HG02588 (cell line): ENCODE data around the gene PGAP2.
"Not testable (repeated sequence)": the region's sequence is repeated elsewhere in the genome, so short reads cannot be mapped to it uniquely, and the experiment has no call there.

Experiments used
- ATAC-seq: cut with Tn5 transposase; IDR thresholded peaks from one replicate; pipeline ENCODE4 v1.9.1; 2021; ENCODE audit warnings: mild to moderate bottlenecking, moderate library complexity; ENCODE audit not compliant: unreplicated experiment

PGAP2 gene

GRCh38 chr11:3854977-3855807, 46.8 kb downstream of the PGAP2 start, which contains the start of gene STIM1:
Gene STIM1 (plus strand): TSS chr11:3855664. CDS start chr11:3856271, 607 bp downstream.
- ATAC-seq: peak; percentile 64

GRCh38 chr11:3855808-3856491, 47.6 kb downstream of the PGAP2 start:
- peak; percentile 16 for ATAC-seq

GRCh38 chr11:3856856-3857553, 48.6 kb downstream of the PGAP2 start:
- ATAC-seq: no peak

- ATAC-seq: no peak
Measured at GRCh38 chr11:3857628-3858027, 49.3 kb downstream of the PGAP2 start.

GRCh38 chr11:3859373-3859881, 51.1 kb downstream of the PGAP2 start:
- ATAC-seq: peak; percentile 32

GRCh38 chr11:3860375-3860774, 52.0 kb downstream of the PGAP2 start:
- ATAC-seq: no peak

- not testable (repeated sequence) for ATAC-seq
Measured at GRCh38 chr11:3860898-3861393, 52.6 kb downstream of the PGAP2 start.

GRCh38 chr11:3861683-3862082, 53.3 kb downstream of the PGAP2 start:
- no peak for ATAC-seq

- ATAC-seq: no peak
Measured at GRCh38 chr11:3865388-3866193, 57.2 kb downstream of the PGAP2 start.

- no peak for ATAC-seq
Measured at GRCh38 chr11:3866206-3866605, 57.8 kb downstream of the PGAP2 start.

- no peak for ATAC-seq
Measured at GRCh38 chr11:3866836-3867208, 58.5 kb downstream of the PGAP2 start.

GRCh38 chr11:3867209-3868091, 59.1 kb downstream of the PGAP2 start:
- ATAC-seq: peak; percentile 53

GRCh38 chr11:3873712-3874349, 65.5 kb downstream of the PGAP2 start:
- no peak for ATAC-seq
